Measurements from ENCODE around the gene BICDL2.

GRCh38 chr16:3071655-3072054 lies 34.9 kb upstream of the BICDL2 start:
- TF ChIP-seq CTCF (IDR thresholded peaks at IDR 0.05) (no peak), POLR2A (IDR thresholded peaks at IDR 0.05) (no peak)
